Right lobe of liver (tissue), 4 donors: ENCODE results near the gene QSOX1.

Source experiments
- POLR2A ChIP-seq: fragments of 450-650 bp; IDR thresholded peaks from one replicate; pipeline ENCODE4 v1.6.1; 2017; ENCODE audit warnings: antibody characterized with exemption, mild to moderate bottlenecking
- TF ChIP-seq, protein P1 (sequence below), 4 donors: fragments of 200-600 bp in 3 of 4; fragments of 450-650 bp in 1 of 4; IDR thresholded peaks; one replicate each; pipeline versions ENCODE4 v1.5.1 to v1.8.0; 2016 to 2022; ENCODE audit warnings: antibody characterized with exemption in 4 of 4, mild to moderate bottlenecking in 2 of 4
- donor health status: DM: no; HTN: no; CAD: no.
- donor health status: DM: no; HTN: no; CAD: no.
- donor health status: DM: no; HTN: yes; CAD: no.

DNA sequence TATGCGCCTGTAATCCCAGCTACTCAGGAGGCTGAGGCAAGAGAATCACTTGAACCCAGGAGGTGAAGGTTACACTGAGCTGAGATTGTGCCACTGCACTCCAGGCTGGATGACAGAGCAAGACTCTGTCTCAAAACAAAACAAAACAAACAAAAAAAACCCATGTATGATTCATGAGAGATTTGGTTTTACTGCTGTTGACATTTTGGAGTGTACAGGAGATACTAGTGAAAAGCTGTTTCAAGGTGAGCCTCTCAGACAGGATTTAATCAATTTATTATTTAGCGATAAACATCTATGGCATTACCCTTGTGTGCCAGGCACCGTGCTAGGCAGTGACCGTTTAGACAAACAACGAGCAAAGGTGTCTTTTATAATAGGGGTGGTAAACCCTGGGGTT is 91.9 kb downstream of the QSOX1 start:
- no peak for TF ChIP-seq POLR2A
- TF ChIP-seq, protein P1, sequence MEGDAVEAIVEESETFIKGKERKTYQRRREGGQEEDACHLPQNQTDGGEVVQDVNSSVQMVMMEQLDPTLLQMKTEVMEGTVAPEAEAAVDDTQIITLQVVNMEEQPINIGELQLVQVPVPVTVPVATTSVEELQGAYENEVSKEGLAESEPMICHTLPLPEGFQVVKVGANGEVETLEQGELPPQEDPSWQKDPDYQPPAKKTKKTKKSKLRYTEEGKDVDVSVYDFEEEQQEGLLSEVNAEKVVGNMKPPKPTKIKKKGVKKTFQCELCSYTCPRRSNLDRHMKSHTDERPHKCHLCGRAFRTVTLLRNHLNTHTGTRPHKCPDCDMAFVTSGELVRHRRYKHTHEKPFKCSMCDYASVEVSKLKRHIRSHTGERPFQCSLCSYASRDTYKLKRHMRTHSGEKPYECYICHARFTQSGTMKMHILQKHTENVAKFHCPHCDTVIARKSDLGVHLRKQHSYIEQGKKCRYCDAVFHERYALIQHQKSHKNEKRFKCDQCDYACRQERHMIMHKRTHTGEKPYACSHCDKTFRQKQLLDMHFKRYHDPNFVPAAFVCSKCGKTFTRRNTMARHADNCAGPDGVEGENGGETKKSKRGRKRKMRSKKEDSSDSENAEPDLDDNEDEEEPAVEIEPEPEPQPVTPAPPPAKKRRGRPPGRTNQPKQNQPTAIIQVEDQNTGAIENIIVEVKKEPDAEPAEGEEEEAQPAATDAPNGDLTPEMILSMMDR (IDR thresholded peaks at IDR 0.05) = no peak
